ENCODE results near the gene L3MBTL4.

Gene L3MBTL4

DNA sequence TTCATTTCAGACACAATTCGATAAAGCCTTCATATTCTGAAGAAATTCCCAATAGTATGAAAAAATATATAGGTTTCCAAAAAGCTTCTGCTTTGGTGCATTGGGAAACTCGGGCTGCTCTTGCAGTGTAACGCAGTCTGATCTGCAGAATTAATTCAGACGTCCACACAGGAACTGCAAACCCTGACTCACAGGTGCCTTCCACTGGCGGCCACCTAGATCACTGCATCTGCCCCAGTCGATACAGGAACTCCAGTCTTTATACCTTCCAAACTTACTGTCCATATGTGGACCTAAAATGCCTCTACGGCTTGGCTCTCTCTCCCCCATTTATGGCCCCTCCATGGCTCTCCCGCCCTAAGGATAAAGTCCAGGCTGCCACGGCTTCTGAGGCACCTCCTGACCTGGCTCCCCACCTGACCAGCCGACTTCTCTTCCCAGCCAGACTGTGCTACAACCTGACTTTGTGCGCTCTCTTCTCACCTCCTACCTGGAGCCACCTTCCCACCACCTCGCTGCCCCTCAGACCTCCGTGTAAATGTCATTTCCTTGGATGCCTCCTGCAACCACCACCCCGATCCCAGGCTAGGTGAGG lies 39.7 kb downstream of the L3MBTL4 start:
- H3K27ac ChIP-seq (ENCODE audit: low read depth, low read length) = no peak overlapping the region
- no peak overlapping the region for H3K9ac ChIP-seq (ENCODE audit: low read length)
- H3K9me3 ChIP-seq (ENCODE audit: low read length) = no peaks in the 10 kb centered on the region
- no peaks in the 10 kb centered on the region for H3K27me3 ChIP-seq (ENCODE audit: control insufficient read depth in 1 of 2, insufficient read depth in 2 of 2, low read length in 2 of 2)
- no peak overlapping the region for H3K4me3 ChIP-seq (ENCODE audit: low read depth in 1 of 2, low read length in 2 of 2)
- no peaks in the 10 kb centered on the region for H3K36me3 ChIP-seq (ENCODE audit: insufficient read depth, low read length)
- H3K4me1 ChIP-seq (ENCODE audit: insufficient read depth, low read length) = no peaks in the 10 kb centered on the region

GRCh38 chr18:6374340-6374739 lies 40.4 kb downstream of the L3MBTL4 start:
- no peak overlapping the region for H3K9ac ChIP-seq (ENCODE audit: low read length)

GRCh38 chr18:6373187-6373586 lies 41.5 kb downstream of the L3MBTL4 start:
- H3K27ac ChIP-seq (ENCODE audit: low read depth, low read length) = no peak overlapping the region
- no peaks in the 10 kb centered on the region for H3K27me3 ChIP-seq (ENCODE audit: control insufficient read depth in 1 of 2, insufficient read depth in 2 of 2, low read length in 2 of 2)
- no peak overlapping the region for H3K9ac ChIP-seq (ENCODE audit: low read length)
- no peaks in the 10 kb centered on the region for H3K9me3 ChIP-seq (ENCODE audit: low read length)
- H3K4me3 ChIP-seq (ENCODE audit: low read depth in 1 of 2, low read length in 2 of 2) = no peak overlapping the region
- no peaks in the 10 kb centered on the region for H3K4me1 ChIP-seq (ENCODE audit: insufficient read depth, low read length)
- no peaks in the 10 kb centered on the region for H3K36me3 ChIP-seq (ENCODE audit: insufficient read depth, low read length)

More at GRCh38 chr18:6374340-6374739, 40.4 kb downstream of the L3MBTL4 start:
- H3K4me1 ChIP-seq (ENCODE audit: insufficient read depth, low read length) = no peaks in the 10 kb centered on the region
- H3K36me3 ChIP-seq (ENCODE audit: insufficient read depth, low read length) = no peaks in the 10 kb centered on the region
- no peaks in the 10 kb centered on the region for H3K9me3 ChIP-seq (ENCODE audit: low read length)
- no peak overlapping the region for H3K27ac ChIP-seq (ENCODE audit: low read depth, low read length)
- no peaks in the 10 kb centered on the region for H3K27me3 ChIP-seq (ENCODE audit: control insufficient read depth in 1 of 2, insufficient read depth in 2 of 2, low read length in 2 of 2)
- no peak overlapping the region for H3K4me3 ChIP-seq (ENCODE audit: low read depth in 1 of 2, low read length in 2 of 2)

DNA sequence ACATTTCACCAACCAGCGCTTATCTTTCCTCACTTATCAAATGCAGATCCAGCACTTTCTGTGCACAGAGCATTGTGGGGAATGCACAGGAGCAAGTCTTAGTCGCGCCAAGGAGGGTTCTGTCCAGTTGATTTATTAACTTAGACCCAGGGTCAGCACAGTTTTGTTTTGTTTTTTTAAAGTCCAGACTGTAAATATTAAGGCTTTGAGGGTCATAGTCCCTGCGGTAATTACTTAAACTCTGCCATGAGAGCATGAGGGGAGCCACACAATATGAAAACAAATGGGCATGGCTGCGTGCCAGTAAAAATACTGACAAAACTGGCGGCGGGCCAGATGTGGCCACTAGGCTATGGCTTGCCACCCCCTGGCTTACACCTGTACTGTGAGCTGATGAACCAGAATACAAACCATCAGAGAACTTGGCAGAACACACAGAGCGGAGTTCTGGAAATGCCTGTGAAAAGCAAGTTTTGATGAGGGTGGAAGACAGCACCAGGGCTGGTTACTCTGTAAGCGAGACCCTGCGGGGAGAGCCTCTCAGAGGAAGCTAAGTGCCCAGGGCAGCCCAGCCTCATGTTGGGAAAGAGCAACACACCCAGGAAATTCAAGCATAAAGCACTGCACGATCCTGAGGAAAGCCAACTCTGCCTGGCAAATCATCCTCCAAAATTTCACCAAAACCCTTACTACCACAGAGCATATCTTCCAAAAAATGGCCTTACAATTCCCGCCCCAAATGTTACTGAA lies 43.6 kb downstream of the L3MBTL4 start:
- Histone ChIP-seq H3K9me3 (ENCODE audit: low read length) (no peaks in the 10 kb centered on the region), H3K27me3 (ENCODE audit: control insufficient read depth in 1 of 2, insufficient read depth in 2 of 2, low read length in 2 of 2) (no peaks in the 10 kb centered on the region), H3K4me3 (ENCODE audit: low read depth in 1 of 2, low read length in 2 of 2) (no peak overlapping the region), H3K9ac (ENCODE audit: low read length) (no peak overlapping the region), H3K4me1 (ENCODE audit: insufficient read depth, low read length) (no peaks in the 10 kb centered on the region), H3K36me3 (ENCODE audit: insufficient read depth, low read length) (no peaks in the 10 kb centered on the region), H3K27ac (ENCODE audit: low read depth, low read length) (no peak overlapping the region)

GRCh38 chr18:6370410-6370809 lies 44.3 kb downstream of the L3MBTL4 start:
- H3K27me3 ChIP-seq (ENCODE audit: control insufficient read depth in 1 of 2, insufficient read depth in 2 of 2, low read length in 2 of 2) = no peaks in the 10 kb centered on the region
- no peaks in the 10 kb centered on the region for H3K9me3 ChIP-seq (ENCODE audit: low read length)
- H3K9ac ChIP-seq (ENCODE audit: low read length) = no peak overlapping the region
- H3K4me3 ChIP-seq (ENCODE audit: low read depth in 1 of 2, low read length in 2 of 2) = no peak overlapping the region
- H3K36me3 ChIP-seq (ENCODE audit: insufficient read depth, low read length) = no peaks in the 10 kb centered on the region
- H3K4me1 ChIP-seq (ENCODE audit: insufficient read depth, low read length) = no peaks in the 10 kb centered on the region
- no peak overlapping the region for H3K27ac ChIP-seq (ENCODE audit: low read depth, low read length)

- Histone ChIP-seq H3K9me3 (ENCODE audit: low read length) (no peaks in the 10 kb centered on the region), H3K27me3 (ENCODE audit: control insufficient read depth in 1 of 2, insufficient read depth in 2 of 2, low read length in 2 of 2) (no peaks in the 10 kb centered on the region), H3K4me1 (ENCODE audit: insufficient read depth, low read length) (no peaks in the 10 kb centered on the region), H3K9ac (ENCODE audit: low read length) (no peak overlapping the region), H3K4me3 (ENCODE audit: low read depth in 1 of 2, low read length in 2 of 2) (no peak overlapping the region), H3K36me3 (ENCODE audit: insufficient read depth, low read length) (no peaks in the 10 kb centered on the region), H3K27ac (ENCODE audit: low read depth, low read length) (no peak overlapping the region)
These were observed 46.7 kb downstream of the L3MBTL4 start for GRCh38 chr18:6368017-6368416.

DNA sequence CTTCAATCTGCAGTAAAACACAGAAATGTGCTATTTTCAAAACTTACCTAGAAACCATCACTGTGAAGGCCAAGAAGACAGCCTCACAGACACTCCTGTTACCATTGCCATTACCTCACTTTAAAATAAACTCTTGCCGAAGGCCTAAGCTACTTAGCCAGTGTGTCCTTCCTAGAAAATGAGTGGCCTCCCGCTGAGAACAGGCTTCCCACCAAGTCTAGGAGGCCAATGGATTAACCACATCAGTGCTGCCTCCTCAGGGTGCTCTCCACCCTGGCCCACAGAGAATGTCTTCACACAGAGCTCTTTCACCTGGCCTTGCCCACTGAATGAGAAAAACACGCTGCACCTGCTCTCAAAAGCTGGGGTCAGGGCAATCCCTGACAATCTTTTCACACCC lies 47.5 kb downstream of the L3MBTL4 start:
- Histone ChIP-seq H3K4me3 (ENCODE audit: low read depth in 1 of 2, low read length in 2 of 2) (no peak overlapping the region), H3K4me1 (ENCODE audit: insufficient read depth, low read length) (no peaks in the 10 kb centered on the region), H3K27ac (ENCODE audit: low read depth, low read length) (no peak overlapping the region), H3K9me3 (ENCODE audit: low read length) (no peaks in the 10 kb centered on the region), H3K9ac (ENCODE audit: low read length) (no peak overlapping the region), H3K27me3 (ENCODE audit: control insufficient read depth in 1 of 2, insufficient read depth in 2 of 2, low read length in 2 of 2) (no peaks in the 10 kb centered on the region), H3K36me3 (ENCODE audit: insufficient read depth, low read length) (no peaks in the 10 kb centered on the region)

DNA sequence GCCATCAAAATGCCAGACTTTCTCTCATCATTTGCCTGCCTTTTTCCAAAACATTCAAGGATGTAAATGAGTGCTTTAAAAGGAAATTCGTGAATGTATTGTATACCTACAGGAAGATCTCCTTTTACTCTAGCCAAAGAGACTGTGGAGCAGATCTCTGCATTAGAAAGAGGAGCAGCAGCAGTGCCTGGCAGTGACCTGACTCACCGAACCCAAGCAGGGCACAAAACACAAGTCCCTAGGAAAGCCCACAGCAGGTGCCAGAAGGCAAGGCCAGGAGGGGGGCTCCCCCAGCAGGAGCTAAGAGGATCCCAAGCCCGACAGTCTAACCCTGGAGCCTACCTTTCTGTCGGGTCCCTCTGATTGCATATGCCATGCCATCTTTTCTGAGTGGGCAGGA lies 47.9 kb downstream of the L3MBTL4 start:
- H3K4me1 ChIP-seq (ENCODE audit: insufficient read depth, low read length) = no peaks in the 10 kb centered on the region
- H3K9ac ChIP-seq (ENCODE audit: low read length) = no peak overlapping the region
- H3K4me3 ChIP-seq (ENCODE audit: low read depth in 1 of 2, low read length in 2 of 2) = no peak overlapping the region
- no peaks in the 10 kb centered on the region for H3K27me3 ChIP-seq (ENCODE audit: control insufficient read depth in 1 of 2, insufficient read depth in 2 of 2, low read length in 2 of 2)
- H3K36me3 ChIP-seq (ENCODE audit: insufficient read depth, low read length) = no peaks in the 10 kb centered on the region
- no peaks in the 10 kb centered on the region for H3K9me3 ChIP-seq (ENCODE audit: low read length)
- H3K27ac ChIP-seq (ENCODE audit: low read depth, low read length) = no peak overlapping the region

GRCh38 chr18:6365385-6365784 lies 49.3 kb downstream of the L3MBTL4 start:
- H3K9me3 ChIP-seq (ENCODE audit: low read length) = no peaks in the 10 kb centered on the region
- H3K27ac ChIP-seq (ENCODE audit: low read depth, low read length) = no peak overlapping the region
- H3K36me3 ChIP-seq (ENCODE audit: insufficient read depth, low read length) = no peaks in the 10 kb centered on the region
- H3K9ac ChIP-seq (ENCODE audit: low read length) = no peak overlapping the region
- no peaks in the 10 kb centered on the region for H3K27me3 ChIP-seq (ENCODE audit: control insufficient read depth in 1 of 2, insufficient read depth in 2 of 2, low read length in 2 of 2)
- H3K4me3 ChIP-seq (ENCODE audit: low read depth in 1 of 2, low read length in 2 of 2) = no peak overlapping the region
- no peaks in the 10 kb centered on the region for H3K4me1 ChIP-seq (ENCODE audit: insufficient read depth, low read length)

GRCh38 chr18:6363216-6363615 lies 51.5 kb downstream of the L3MBTL4 start:
- H3K9me3 ChIP-seq (ENCODE audit: low read length) = no peaks in the 10 kb centered on the region
- H3K4me3 ChIP-seq (ENCODE audit: low read depth in 1 of 2, low read length in 2 of 2) = no peak overlapping the region
- H3K4me1 ChIP-seq (ENCODE audit: insufficient read depth, low read length) = no peaks in the 10 kb centered on the region
- no peaks in the 10 kb centered on the region for H3K36me3 ChIP-seq (ENCODE audit: insufficient read depth, low read length)
- H3K27me3 ChIP-seq (ENCODE audit: control insufficient read depth in 1 of 2, insufficient read depth in 2 of 2, low read length in 2 of 2) = no peaks in the 10 kb centered on the region
- no peak overlapping the region for H3K9ac ChIP-seq (ENCODE audit: low read length)
- H3K27ac ChIP-seq (ENCODE audit: low read depth, low read length) = no peak overlapping the region

DNA sequence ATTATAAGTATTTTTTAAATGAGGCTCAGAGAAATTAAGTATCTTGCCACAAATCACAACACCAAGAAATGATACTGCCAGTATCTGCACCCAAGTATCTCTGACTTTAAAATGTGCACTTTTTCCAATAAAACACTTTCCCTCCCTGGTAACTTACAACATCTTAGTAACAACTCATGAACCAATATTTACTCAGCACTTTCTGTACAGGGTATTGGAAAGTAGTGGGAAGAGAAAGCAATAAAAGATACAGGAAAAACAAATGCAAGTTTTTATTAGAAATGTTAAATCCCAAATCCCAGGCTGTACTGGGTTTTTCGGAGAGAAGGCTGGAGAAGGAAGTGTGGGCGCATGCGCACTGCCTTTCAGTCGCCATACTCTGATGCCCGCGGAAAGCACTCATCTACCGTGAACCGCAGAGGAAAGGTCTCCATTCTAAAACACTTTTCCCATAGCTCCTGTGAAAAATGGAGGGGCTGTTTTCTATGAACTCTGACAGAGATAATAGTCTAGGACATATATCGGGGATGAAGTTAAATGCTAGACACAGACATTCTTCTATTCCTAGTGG lies 52.1 kb downstream of the L3MBTL4 start:
- Histone ChIP-seq H3K9ac (ENCODE audit: low read length) (no peak overlapping the region), H3K27me3 (ENCODE audit: control insufficient read depth in 1 of 2, insufficient read depth in 2 of 2, low read length in 2 of 2) (no peaks in the 10 kb centered on the region), H3K27ac (ENCODE audit: low read depth, low read length) (no peak overlapping the region), H3K4me3 (ENCODE audit: low read depth in 1 of 2, low read length in 2 of 2) (no peak overlapping the region), H3K9me3 (ENCODE audit: low read length) (no peaks in the 10 kb centered on the region), H3K4me1 (ENCODE audit: insufficient read depth, low read length) (no peaks in the 10 kb centered on the region), H3K36me3 (ENCODE audit: insufficient read depth, low read length) (no peaks in the 10 kb centered on the region)

DNA sequence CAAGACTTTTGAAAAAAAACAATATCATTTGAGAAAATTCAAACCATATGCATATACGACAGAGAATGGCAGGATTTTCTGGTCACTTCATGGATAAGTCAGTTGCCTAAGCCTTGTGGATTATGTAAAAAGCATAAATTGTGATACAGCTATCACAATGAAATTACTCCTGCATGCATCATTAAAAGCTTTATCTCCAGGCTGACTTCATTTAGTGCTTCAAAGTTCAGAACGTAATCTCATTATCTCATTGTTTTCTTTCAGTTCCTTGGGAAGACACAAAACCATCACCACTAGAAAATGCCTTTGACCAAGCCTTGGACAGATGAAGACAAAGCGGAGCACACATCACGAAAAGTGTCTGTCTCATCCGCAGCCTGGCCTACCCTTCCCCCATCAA lies 57.0 kb downstream of the L3MBTL4 start:
- no peak overlapping the region for H3K9ac ChIP-seq (ENCODE audit: low read length)
- no peaks in the 10 kb centered on the region for H3K9me3 ChIP-seq (ENCODE audit: low read length)
- H3K27me3 ChIP-seq (ENCODE audit: control insufficient read depth in 1 of 2, insufficient read depth in 2 of 2, low read length in 2 of 2) = no peaks in the 10 kb centered on the region
- no peaks in the 10 kb centered on the region for H3K36me3 ChIP-seq (ENCODE audit: insufficient read depth, low read length)
- H3K4me1 ChIP-seq (ENCODE audit: insufficient read depth, low read length) = no peaks in the 10 kb centered on the region
- no peak overlapping the region for H3K4me3 ChIP-seq (ENCODE audit: low read depth in 1 of 2, low read length in 2 of 2)
- no peak overlapping the region for H3K27ac ChIP-seq (ENCODE audit: low read depth, low read length)
